Stimulated activated CD8-positive, alpha-beta memory T cell treated with anti-CD3 and anti-CD28 coated beads, Interleukin-12 subunit alpha, Interleukin-12 subunit beta, amount 100 ng/mL, for 24 hours (primary cell): ENCODE measurements around the gene ALPK3.

ENCODE experiments used
- DNase-seq: peaks from one replicate; pipeline ENCODE4 v3.0.0-alpha.2; 2020; ENCODE audit errors: extremely low read depth

Gene ALPK3

GRCh38 chr15:84917452-84917851, 100.3 kb downstream of the ALPK3 start:
- no peak for DNase-seq

GRCh38 chr15:84919106-84919667, 102.0 kb downstream of the ALPK3 start:
- DNase-seq: no peak

- DNase-seq: no peak
Measured at GRCh38 chr15:84921121-84921520, 104.0 kb downstream of the ALPK3 start.

- no peak for DNase-seq
Measured at GRCh38 chr15:84922530-84922929, 105.4 kb downstream of the ALPK3 start.
